Jurkat, Clone E6-1 (cell line): ENCODE measurements around the gene TRIM48. TPM values are rescaled to one million over a fixed set of nuclear protein-coding genes. Genes with fewer than 3 reads are reported as not detected.
"Not testable (repeated sequence)": the region's sequence is repeated elsewhere in the genome, so short reads cannot be mapped to it uniquely, and the experiment has no call there.

Experiments
- DNase-seq: peaks from one replicate; pipeline ENCODE4 v3.0.0-alpha.2; 2011; ENCODE audit warnings: low read depth, low spot score
- H3K4me3 ChIP-seq: 2 replicates; pipeline ENCODE4 v1.5.1; 2011; ENCODE audit warnings: mild to moderate bottlenecking, low read length, control low read depth, moderate library complexity
- polyA plus RNA-seq: library from polyadenylated mRNA; unstranded; fragments of >200 nt; gene quantifications from one replicate; pipeline ENCODE4 v1.2.1, GENCODE V29; 2012; ENCODE audit warnings: missing spikeins; ENCODE audit not compliant: insufficient read length, insufficient read depth

The TRIM48 gene
- not detected for polyA plus RNA-seq

- not testable (repeated sequence) for DNase-seq
Observed at GRCh38 chr11:55261855-55262254, at the start of gene TRIM48. TRIM48 (plus strand) TSS chr11:55262155; CDS start chr11:55262268, 113 bp downstream.

GRCh38 chr11:55238316-55238715 lies 23.6 kb upstream of the TRIM48 start:
- H3K4me3 ChIP-seq, DNase-seq: not testable (repeated sequence)

More at GRCh38 chr11:55261855-55262254, at the start of gene TRIM48:
- H3K4me3 ChIP-seq: not testable (repeated sequence)

GRCh38 chr11:55263081-55263480 lies 1.1 kb downstream of the TRIM48 start:
- no peak for DNase-seq
- H3K4me3 ChIP-seq: no peak overlapping the region
